NCI-H345 treated with DMSO at 0.1 percent for 48 hours (cell line): ENCODE data around the gene GALNT9.
"Not testable (repeated sequence)": the region's sequence is repeated elsewhere in the genome, so short reads cannot be mapped to it uniquely, and the experiment has no call there.

Experiments
- DNase-seq: peaks from one replicate; lab custom pipeline; 2025; ENCODE audit not compliant: unreplicated experiment; lab: John Stamatoyannopoulos, UW

Gene GALNT9

GRCh38 chr12:132358241-132359225 is 29.1 kb upstream of the GALNT9 start:
- DNase-seq = not testable (repeated sequence)

GRCh38 chr12:132357623-132358186 is 28.3 kb upstream of the GALNT9 start:
- no peak for DNase-seq

DNA sequence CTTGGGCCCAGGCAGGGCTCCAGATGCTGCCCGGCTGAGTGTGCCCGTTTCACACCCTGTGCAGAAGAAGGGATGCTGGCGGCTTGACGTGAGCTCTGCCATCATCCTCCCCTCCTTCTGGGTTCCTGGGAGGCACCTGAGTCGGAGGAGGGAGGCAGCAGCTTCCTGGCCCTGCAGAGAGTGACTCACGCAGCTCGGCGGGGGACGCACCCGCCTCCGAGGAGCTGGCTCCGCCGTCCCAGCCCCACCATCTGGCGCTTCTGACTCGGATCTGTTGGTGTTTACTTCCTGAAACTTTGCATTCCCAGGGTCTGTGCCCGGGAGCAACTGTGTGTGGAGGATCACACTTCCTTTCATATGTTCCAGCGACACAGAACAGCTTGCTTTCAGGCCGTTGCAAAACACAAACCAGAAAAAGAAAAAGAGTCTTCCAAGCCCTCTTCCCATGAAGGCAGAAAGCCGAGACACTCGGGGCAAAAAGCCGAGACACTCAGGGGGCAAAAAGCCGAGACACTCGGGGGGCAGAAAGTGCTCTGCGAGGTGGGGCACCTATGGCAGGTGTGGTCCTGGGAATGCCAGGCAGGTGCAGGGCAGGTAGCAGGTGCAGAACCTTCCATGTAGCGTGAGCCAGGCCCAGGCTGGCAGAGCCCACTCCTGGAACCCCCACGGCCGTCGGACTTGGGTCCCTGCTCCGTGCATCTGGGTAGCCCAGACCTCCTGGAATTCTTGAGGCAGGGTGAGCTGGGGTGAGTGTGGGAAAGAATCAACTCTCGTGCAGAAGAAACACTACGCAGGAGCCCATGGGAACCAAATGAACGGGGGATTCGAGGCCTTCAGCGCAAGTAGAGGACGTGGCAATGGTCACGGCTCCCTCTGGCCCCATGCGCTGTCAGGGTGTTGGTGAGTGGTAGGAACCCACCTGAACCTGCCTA is 27.6 kb upstream of the GALNT9 start:
- no peak for DNase-seq

DNA sequence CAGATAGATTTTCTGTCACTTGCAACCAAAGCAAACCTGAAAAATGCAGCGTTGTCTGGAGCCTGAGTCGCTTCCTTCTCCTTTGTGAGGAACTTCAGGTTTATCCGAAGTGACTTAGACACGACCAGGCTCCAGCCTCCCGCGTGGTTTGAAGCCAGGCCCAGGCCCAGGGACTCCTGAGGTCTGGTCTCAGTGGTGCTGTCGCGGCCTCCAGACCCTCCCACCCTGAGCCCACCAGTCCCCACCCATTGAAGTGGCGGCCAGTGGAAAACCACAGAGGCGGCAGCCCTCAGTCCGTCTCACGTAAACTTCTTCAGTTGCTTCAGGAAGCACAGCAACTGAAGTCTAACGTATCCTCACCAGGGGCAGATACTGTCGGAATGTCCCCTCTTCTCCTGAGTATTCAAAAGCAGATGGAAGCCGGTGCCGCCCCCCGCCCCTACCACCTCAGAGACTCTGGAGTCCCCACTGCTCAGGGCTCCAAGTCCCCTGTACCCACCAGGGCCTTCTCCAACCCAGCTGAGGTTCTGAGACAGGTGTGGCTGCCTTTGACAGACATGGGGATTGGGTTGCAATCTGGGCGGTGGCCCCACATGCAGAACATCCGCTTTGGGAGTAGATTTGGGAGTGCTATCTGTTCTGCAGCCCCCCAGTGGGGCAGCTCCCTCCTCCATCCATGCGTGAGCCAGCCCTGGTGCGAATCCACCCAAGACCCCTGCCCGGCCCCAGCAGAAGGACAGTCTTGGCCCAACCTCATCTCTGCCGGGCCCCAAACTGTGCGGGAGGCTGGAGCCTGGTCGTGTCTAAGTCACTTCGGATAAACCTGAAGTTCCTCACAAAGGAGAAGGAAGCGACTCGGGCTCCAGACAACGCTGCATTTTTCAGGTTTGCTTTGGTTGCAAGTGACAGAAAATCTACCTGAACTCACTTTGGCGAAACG is 26.6 kb upstream of the GALNT9 start:
- no peak for DNase-seq

DNA sequence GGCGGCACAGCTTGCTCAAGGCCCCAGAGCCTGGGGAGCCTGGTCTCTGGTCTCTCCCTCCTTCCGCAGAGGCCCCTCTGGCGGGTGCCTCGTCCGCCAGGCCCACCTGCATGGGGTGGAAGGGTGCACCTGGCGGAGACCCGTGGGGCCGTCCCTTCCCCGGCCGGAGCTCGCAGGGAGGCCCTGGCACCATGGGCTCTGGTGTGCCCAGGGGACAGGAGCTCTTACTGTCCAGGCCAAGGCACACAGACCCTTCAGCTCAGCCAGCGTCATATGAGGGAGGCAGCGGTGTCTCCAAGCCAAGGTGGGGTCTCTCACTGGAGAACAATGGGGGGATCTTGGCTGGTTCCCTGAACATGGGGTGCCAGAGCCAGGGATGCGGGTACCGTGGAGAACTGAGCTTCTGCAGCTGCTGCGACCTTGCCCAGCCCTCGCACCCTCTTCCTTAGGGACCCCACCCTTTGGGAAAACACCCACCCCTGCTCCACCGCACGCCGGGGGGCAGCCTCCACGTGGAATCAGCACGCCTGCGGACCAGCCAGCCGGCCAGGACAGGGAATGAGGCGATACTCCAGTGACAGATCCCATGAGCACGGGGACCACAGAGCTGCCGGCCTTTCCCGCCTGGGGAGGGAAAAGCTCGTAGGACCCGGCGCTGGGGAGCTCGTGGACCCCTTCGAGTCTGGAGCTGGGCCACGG is 25.7 kb upstream of the GALNT9 start:
- no peak for DNase-seq

DNA sequence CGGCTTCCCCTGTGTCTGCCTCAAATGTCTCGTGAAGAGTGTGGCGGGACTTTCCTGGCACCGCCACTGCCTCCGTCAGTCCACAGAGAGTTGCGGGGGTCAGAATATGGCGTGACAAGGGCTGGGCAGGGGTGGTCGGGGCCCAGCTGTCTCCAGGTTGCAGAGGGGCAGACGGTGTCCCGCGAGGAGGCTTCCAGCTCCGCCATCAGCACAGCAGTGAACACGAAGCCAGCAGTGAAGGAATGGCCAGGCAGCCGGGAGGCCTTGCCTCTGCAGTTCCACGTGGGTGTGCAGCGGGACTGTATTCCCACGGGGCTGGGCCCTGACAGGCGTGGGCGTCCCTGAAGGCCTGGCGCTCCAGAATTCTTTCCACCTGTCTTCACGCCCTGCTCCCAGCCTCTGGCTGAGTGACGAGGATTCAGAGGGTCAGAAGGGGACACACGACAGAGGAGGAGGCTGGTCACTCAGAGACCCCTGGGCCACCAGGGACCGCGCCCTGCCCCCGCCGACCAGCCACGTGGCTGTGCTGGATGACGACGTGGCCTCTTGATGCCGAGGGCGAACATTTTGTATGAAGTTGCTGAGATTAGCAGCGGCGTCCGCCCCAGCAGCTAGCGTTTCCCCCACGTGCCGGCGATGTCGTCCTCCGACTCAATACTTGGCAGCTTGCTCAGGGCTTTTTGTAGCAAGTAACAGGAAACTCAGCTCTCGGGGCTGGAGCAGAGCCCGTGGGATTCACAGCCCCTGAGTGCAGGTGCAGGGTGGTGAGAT is 25.0 kb upstream of the GALNT9 start:
- DNase-seq = no peak

GRCh38 chr12:132353811-132354210 is 24.4 kb upstream of the GALNT9 start:
- DNase-seq = no peak

GRCh38 chr12:132352896-132353800 is 23.8 kb upstream of the GALNT9 start:
- no peak for DNase-seq

DNA sequence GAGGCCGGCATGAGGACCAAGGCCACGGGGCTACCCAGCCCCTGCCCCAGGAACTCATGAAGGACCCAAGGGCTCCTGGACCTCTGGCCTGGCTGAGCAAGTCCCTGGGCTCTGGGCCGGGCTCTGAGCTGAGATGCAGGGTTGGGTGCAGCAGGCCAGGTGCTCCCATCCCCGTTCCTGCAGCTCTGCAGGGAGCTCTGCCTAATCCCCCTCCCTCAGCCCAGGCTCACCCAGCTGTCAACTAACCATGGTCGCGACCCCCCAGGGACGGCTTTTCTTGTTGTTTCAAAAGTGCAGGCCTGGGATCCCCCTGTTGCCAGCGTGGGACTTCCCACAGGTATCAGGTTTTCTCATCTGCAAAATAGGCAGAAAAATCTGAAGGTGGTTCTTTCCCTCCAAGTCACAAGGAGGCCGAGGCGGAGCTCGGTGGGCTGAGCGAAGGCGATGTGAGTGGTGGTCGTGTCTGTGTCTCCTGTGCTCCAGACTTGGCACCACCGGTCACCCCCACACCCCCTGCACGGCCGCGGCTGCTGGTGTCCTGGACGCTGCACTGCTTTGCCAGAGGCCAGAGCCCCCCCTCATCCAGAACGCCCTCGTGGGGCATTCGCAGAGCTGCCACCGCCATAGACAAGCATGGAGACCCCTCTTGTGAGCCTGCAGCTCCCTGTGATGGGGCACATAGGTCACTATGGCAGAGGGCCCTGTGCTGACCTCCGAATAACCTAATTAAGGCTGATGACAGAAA is 22.5 kb upstream of the GALNT9 start:
- DNase-seq = no peak

- no peak for DNase-seq
Measured at GRCh38 chr12:132349501-132350131, 20.2 kb upstream of the GALNT9 start.

- DNase-seq = no peak
Measured at GRCh38 chr12:132348176-132348575, 18.8 kb upstream of the GALNT9 start.

- no peak for DNase-seq
Measured at GRCh38 chr12:132347176-132347855, 17.9 kb upstream of the GALNT9 start.

DNA sequence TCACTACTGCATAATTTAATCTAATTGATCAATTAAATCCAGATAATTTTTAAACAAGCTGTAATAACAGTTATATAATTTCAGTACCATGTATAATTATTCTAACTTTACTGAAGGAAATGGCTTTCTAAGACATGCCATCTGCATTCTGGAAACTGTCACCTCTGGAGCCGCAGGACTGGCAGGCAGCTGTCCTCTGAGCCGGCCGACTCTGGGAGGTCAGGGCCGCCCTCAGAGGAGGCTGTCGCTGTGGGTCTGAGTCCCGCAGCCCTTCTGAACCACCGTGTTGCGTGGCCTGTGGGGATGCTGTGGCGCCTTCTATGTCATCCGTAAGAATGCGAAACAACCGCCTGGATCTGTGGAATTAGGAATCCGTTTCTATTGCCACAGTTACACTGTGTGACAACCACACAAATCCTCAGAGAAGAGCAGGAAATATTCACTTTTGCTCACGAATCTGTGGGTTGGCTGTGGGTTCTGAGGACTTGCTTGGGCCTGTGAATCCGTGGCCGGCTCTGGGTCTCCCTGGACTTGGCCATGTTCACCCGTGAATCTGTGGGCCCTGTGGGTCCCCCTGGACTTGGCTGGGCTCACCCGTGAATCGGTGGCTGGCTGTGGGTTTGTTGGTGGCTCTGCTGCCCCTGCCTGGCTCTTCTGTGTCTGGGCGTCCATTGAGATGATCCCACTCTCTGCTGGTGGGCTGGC is 17.2 kb upstream of the GALNT9 start:
- DNase-seq = no peak

- DNase-seq = no peak
Measured at GRCh38 chr12:132345561-132346200, 16.3 kb upstream of the GALNT9 start.

DNA sequence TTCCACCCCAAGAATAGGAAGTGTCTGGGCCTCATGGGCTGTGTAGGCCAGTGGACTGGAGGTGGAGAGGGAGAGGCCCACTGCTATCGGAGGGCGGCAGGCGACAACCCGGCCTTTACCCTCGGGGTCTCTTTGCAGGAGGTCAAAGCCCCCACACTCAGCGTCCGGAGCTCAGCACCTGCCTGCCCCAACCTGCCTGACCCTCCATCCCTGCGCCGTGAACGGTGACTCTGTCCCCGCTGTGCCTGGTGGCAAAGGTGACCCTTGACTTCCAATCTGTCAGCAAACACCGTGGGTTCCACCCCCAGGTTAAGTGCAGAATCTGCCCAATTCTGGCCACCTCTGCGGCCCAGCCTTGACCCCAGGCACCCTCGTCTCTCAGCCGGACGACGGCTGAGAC is 15.7 kb upstream of the GALNT9 start:
- DNase-seq = no peak
